ENCODE data around the gene SVIL.

GRCh38 chr10:29675984-29676383, 41.2 kb upstream of the SVIL start:
- TF ChIP-seq EP300 (IDR thresholded peaks at IDR 0.05; ENCODE audit: low read depth in 2 of 2, low read length in 2 of 2): no peak
- no peak for TF ChIP-seq EP300 (CRISPR knock-in tag; IDR thresholded peaks at IDR 0.05; ENCODE audit: borderline replicate concordance)
- TF ChIP-seq CTCF (CRISPR knock-in tag; IDR thresholded peaks at IDR 0.05): no peak
- TF ChIP-seq MEIS2 (CRISPR knock-in tag; IDR thresholded peaks at IDR 0.05): no peak
- TF ChIP-seq PHB2 (IDR thresholded peaks at IDR 0.05; ENCODE audit: partially characterized antibody): no peak
- no peak for TF ChIP-seq ASH2L (IDR thresholded peaks at IDR 0.05; ENCODE audit: insufficient read length, low read depth, low read length)
- TF ChIP-seq ZNF558 (CRISPR knock-in tag; IDR thresholded peaks at IDR 0.05; ENCODE audit: borderline replicate concordance): no peak
- TF ChIP-seq PHF21A (CRISPR knock-in tag; IDR thresholded peaks at IDR 0.05): no peak
